GM12878 (cell line): ENCODE results near the gene XRRA1. TPM values are rescaled to one million over a fixed set of nuclear protein-coding genes. Genes with fewer than 3 reads are reported as not detected.

ENCODE experiments used
- ATAC-seq: fragments of 200-7000 bp; cut with Tn5 transposase; 3 replicates; pipeline ENCODE4 v1.9.1; 2020; ENCODE audit warnings: mild to moderate bottlenecking, moderate library complexity
- BruUV-seq: library from RNA; stranded (reverse); fragments of 400-500 nt; replicated peaks from 2 replicates; lab custom pipeline; 2021; lab: Mats Ljungman, UMichigan
- CTCF ChIA-PET: fragments of 300-600 bp; sonication (Branson Sonifier 250); formaldehyde crosslinking; extraction: SDS; loops from one replicate; lab custom pipeline; 2021; ENCODE audit warnings: inconsistent platforms; lab: Yijun Ruan, JAX
- POLR2A ChIA-PET: fragments of 350-600 bp; formaldehyde crosslinking; extraction: SDS; loops from one replicate; lab custom pipeline; 2021; ENCODE audit warnings: inconsistent platforms; lab: Charles Lee
- RAD21 ChIA-PET: fragments of 300-600 bp; sonication (Branson Sonifier 250); formaldehyde crosslinking; loops from one replicate; lab custom pipeline; 2023; ENCODE audit warnings: antibody characterized with exemption; ENCODE audit not compliant: unreplicated experiment; lab: Charles Lee
- SMC1A ChIA-PET: fragments of 300-600 bp; sonication (Branson Sonifier 250); formaldehyde crosslinking; loops from one replicate; lab custom pipeline; 2023; ENCODE audit not compliant: unreplicated experiment, uncharacterized antibody; lab: Charles Lee
- DNase-seq: peaks from one replicate; pipeline ENCODE4 v3.0.0-alpha.2; 2011; ENCODE audit warnings: low read depth, low spot score
- FAIRE-seq: peaks from 3 replicates; lab custom pipeline; 2011; peaks lifted over from hg19 to GRCh38; lab: Jason Lieb, UNC
- H2AFZ ChIP-seq: 2 replicates; pipeline ENCODE4 v1.6.0; 2011; ENCODE audit warnings: low read depth, low read length, control low read depth; ENCODE audit not compliant: control insufficient read depth
- H3K27ac ChIP-seq: 2 replicates; pipeline ENCODE4 v1.5.1; 2011; ENCODE audit warnings: control low read depth; ENCODE audit not compliant: control insufficient read depth, insufficient read depth
- H3K27me3 ChIP-seq, 2 experiments: replicated peaks in 1 of 2; 2 replicates each; pipeline versions ENCODE4 v1.6.0 to v1.6.1; 2011; ENCODE audit warnings: low read length in 1 of 2; ENCODE audit not compliant: control insufficient read depth in 2 of 2, insufficient read depth in 2 of 2
- H3K36me3 ChIP-seq, 2 experiments: 2 replicates each; pipeline ENCODE4 v1.5.1; 2011; ENCODE audit warnings: low read length in 1 of 2; ENCODE audit not compliant: control insufficient read depth in 2 of 2, insufficient read depth in 2 of 2
- H3K4me1 ChIP-seq: 2 replicates; pipeline ENCODE4 v1.6.1; 2011; ENCODE audit warnings: mild to moderate bottlenecking, low read length, moderate library complexity, mixed read lengths; ENCODE audit not compliant: control insufficient read depth, insufficient read depth
- H3K4me2 ChIP-seq: 2 replicates; pipeline ENCODE4 v1.6.0; 2011; ENCODE audit warnings: control low read depth; ENCODE audit not compliant: control insufficient read depth, insufficient read depth
- H3K4me3 ChIP-seq: fragments of 200-600 bp; sonication (generic); 2 replicates; pipeline ENCODE4 v1.5.1; 2016
- H3K79me2 ChIP-seq: 2 replicates; pipeline ENCODE4 v1.6.0; 2011; ENCODE audit warnings: low read length; ENCODE audit not compliant: control insufficient read depth, insufficient read depth
- H3K9ac ChIP-seq: 2 replicates; pipeline ENCODE4 v1.8.0; 2011; ENCODE audit warnings: low read length, control low read depth, mixed read lengths; ENCODE audit not compliant: control insufficient read depth, insufficient read depth
- H3K9me3 ChIP-seq: replicated peaks from 3 replicates; pipeline ENCODE4 v1.5.1; 2011; ENCODE audit warnings: mild to moderate bottlenecking, low read length; ENCODE audit not compliant: control insufficient read depth, insufficient read depth
- H4K20me1 ChIP-seq: 2 replicates; pipeline ENCODE4 v1.6.0; 2011; ENCODE audit not compliant: control insufficient read depth, insufficient read depth
- ATF3 ChIP-seq: IDR thresholded peaks from 2 replicates; pipeline ENCODE4 v1.6.1; 2011; ENCODE audit warnings: low read depth, mild to moderate bottlenecking, low read length, moderate library complexity, borderline replicate concordance; ENCODE audit errors: extremely low read depth
- LARP7 ChIP-seq: fragments of 450-650 bp; IDR thresholded peaks from 2 replicates; pipeline ENCODE4 v1.6.1; 2017; ENCODE audit warnings: mild to moderate bottlenecking
- NFYA ChIP-seq: IDR thresholded peaks from 2 replicates; pipeline ENCODE4 v1.6.1; 2011; ENCODE audit warnings: low read depth, mild to moderate bottlenecking, low read length, improper control_type of control experiment, borderline replicate concordance
- PAX5 ChIP-seq: IDR thresholded peaks from 2 replicates; pipeline ENCODE4 v1.6.1; 2011; ENCODE audit warnings: low read depth, low read length, borderline replicate concordance
- USF2 ChIP-seq: IDR thresholded peaks from 2 replicates; pipeline ENCODE4 v1.6.1; 2011; ENCODE audit warnings: low read depth, low read length, improper control_type of control experiment, borderline replicate concordance
- ZBTB40 ChIP-seq: fragments of 450-650 bp; IDR thresholded peaks from 2 replicates; pipeline ENCODE4 v1.6.1; 2016; ENCODE audit warnings: mild to moderate bottlenecking, moderate library complexity, borderline replicate concordance
- ZNF24 ChIP-seq: fragments of 450-650 bp; IDR thresholded peaks from 2 replicates; pipeline ENCODE4 v1.6.1; 2017; ENCODE audit warnings: antibody characterized with exemption, mild to moderate bottlenecking
- ZNF622 ChIP-seq: fragments of 450-650 bp; IDR thresholded peaks from 2 replicates; pipeline ENCODE4 v1.6.1; 2017; ENCODE audit warnings: mild to moderate bottlenecking, inconsistent platforms
- WGBS: methylation state at CpG from one replicate; pipeline ENCODE4 v1.1.6; 2016; ENCODE audit warnings: low lambda C conversion rate; ENCODE audit not compliant: insufficient replicate concordance, insufficient coverage; ENCODE audit errors: missing lambda C conversion rate; 5-methylcytosine and 5-hydroxymethylcytosine counted together
- in situ Hi-C: fragments of 300-500 bp; cut with MboI; formaldehyde crosslinking; loops from 9 replicates; pipeline ENCODE4 v1.14.3; 2018; ENCODE audit warnings: mixed read lengths
- intact Hi-C: fragments of 100-400 bp; cut with micrococcal nuclease; formaldehyde crosslinking; loops from one replicate; pipeline ENCODE4 v1.14.2; 2022; ENCODE audit not compliant: unreplicated experiment
- polyA plus RNA-seq, 11 experiments: library from polyadenylated mRNA; depleted of rRNA in 4 of 11; unstranded in 6 of 11; stranded (reverse) in 5 of 11; fragments of >200 nt; fragmentation: Nextera tagmentation in 4 of 11; fragmentation: Illumina TruSeq in 1 of 11; extraction: Ambion mirVana in 4 of 11; extraction: Trizol in 1 of 11; gene quantifications; 1 replicate in 1 of 11; 2 replicates in 10 of 11; pipeline versions ENCODE4 v1.2.1 to v1.2.3, GENCODE V29; 2011 to 2016; ENCODE audit warnings: inconsistent platforms in 2 of 11, missing spikeins in 2 of 11, low read depth in 1 of 11
- total RNA-seq, 4 experiments: library from RNA; depleted of rRNA in 3 of 4; stranded (reverse); fragments of >200 nt in 3 of 4; fragmentation: Illumina TruSeq in 1 of 4; extraction: Trizol in 1 of 4; gene quantifications; 2 replicates each; pipeline versions ENCODE4 v1.2.1 to v1.2.3, GENCODE V29; 2013 to 2021
- TF ChIP-seq, protein P1 (sequence below): fragments of 450-650 bp; IDR thresholded peaks from 2 replicates; pipeline ENCODE4 v1.6.1; 2016; ENCODE audit warnings: mild to moderate bottlenecking
- TF ChIP-seq, protein P2 (sequence below): fragments of 450-650 bp; IDR thresholded peaks from 2 replicates; pipeline ENCODE4 v1.6.1; 2017; ENCODE audit warnings: antibody characterized with exemption, mild to moderate bottlenecking, moderate library complexity

Gene XRRA1
- total and polyA plus RNA-seq, 10 of the 15 experiments (the other 5 are each of a cell fraction or from before 2014, with no cell fraction given) = 2.5 to 8.8 (median 4.6) TPM

DNA sequence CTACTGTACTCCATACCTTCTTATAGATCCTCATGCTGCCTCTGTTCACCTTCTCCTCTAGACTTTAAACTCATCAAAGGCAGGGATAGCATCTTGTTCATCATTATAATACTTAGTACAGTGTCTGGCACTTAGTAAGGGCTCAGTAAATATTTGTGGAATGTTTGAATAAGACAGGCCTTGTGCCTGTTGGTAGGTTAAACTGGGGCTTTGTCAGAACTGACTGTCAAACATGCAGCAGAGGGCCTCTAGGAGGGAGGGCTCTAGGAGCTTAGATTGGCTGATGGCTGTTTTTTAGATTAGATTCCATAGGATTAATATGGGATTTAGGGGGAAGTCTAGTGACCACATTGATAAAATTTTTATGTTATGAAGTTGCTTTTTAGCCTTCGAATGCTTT is 129.5 kb downstream of the XRRA1 start (continued):
- TF ChIP-seq ZBTB40 = no peak
- TF ChIP-seq LARP7 = no peak

- Histone ChIP-seq H4K20me1 (no peaks in the 10 kb centered on the region), H3K4me1 (no peaks in the 10 kb centered on the region), H3K27me3 (no peaks in the 10 kb centered on the region), H3K36me3 (peaks cover 0 to 20% of the 10 kb centered on the region in 2 experiments; a peak in 3 of 4 replicates), H3K9me3 (no peaks in the 10 kb centered on the region), H3K4me3 (no peak overlapping the region), H2AFZ (no peak overlapping the region), H3K4me2 (no peak overlapping the region), H3K27ac (no peak overlapping the region), H3K9ac (no peak overlapping the region), H3K79me2 (no peaks in the 10 kb centered on the region)
- WGBS = 92% methylated on average over 3 of the region's 3 CpGs
- no peak for FAIRE-seq
- intact Hi-C loops (loop anchor here (5.0 kb wide), 1 partner anchor 51 kb away; no protein-coding TSS in a partner anchor), in situ Hi-C loops (no loop called here)
- no peak for ATAC-seq
- BruUV-seq = no TSS peak
- ChIA-PET SMC1A (no interaction called here), RAD21 (no interaction called here), POLR2A (no interaction called here), CTCF (interaction anchor here (1.0 kb wide), 1 partner anchor 92 kb away, joined by 3 read pairs; no protein-coding TSS in a partner anchor)
- no peak for DNase-seq
- TF ChIP-seq, protein P1, sequence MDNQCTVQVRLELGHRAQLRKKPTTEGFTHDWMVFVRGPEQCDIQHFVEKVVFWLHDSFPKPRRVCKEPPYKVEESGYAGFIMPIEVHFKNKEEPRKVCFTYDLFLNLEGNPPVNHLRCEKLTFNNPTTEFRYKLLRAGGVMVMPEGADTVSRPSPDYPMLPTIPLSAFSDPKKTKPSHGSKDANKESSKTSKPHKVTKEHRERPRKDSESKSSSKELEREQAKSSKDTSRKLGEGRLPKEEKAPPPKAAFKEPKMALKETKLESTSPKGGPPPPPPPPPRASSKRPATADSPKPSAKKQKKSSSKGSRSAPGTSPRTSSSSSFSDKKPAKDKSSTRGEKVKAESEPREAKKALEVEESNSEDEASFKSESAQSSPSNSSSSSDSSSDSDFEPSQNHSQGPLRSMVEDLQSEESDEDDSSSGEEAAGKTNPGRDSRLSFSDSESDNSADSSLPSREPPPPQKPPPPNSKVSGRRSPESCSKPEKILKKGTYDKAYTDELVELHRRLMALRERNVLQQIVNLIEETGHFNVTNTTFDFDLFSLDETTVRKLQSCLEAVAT = no peak
- no peak for TF ChIP-seq ZNF24
- no peak for TF ChIP-seq PAX5
- no peak for TF ChIP-seq ZNF622
- no peak for TF ChIP-seq USF2
- no peak for TF ChIP-seq ATF3
- TF ChIP-seq, protein P2, sequence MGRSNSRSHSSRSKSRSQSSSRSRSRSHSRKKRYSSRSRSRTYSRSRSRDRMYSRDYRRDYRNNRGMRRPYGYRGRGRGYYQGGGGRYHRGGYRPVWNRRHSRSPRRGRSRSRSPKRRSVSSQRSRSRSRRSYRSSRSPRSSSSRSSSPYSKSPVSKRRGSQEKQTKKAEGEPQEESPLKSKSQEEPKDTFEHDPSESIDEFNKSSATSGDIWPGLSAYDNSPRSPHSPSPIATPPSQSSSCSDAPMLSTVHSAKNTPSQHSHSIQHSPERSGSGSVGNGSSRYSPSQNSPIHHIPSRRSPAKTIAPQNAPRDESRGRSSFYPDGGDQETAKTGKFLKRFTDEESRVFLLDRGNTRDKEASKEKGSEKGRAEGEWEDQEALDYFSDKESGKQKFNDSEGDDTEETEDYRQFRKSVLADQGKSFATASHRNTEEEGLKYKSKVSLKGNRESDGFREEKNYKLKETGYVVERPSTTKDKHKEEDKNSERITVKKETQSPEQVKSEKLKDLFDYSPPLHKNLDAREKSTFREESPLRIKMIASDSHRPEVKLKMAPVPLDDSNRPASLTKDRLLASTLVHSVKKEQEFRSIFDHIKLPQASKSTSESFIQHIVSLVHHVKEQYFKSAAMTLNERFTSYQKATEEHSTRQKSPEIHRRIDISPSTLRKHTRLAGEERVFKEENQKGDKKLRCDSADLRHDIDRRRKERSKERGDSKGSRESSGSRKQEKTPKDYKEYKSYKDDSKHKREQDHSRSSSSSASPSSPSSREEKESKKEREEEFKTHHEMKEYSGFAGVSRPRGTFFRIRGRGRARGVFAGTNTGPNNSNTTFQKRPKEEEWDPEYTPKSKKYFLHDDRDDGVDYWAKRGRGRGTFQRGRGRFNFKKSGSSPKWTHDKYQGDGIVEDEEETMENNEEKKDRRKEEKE = no peak
- no peak for TF ChIP-seq NFYA
These were observed 130.5 kb downstream of the XRRA1 start for GRCh38 chr11:74818283-74818946.
